Measurements from ENCODE around the gene EDN2.

DNA sequence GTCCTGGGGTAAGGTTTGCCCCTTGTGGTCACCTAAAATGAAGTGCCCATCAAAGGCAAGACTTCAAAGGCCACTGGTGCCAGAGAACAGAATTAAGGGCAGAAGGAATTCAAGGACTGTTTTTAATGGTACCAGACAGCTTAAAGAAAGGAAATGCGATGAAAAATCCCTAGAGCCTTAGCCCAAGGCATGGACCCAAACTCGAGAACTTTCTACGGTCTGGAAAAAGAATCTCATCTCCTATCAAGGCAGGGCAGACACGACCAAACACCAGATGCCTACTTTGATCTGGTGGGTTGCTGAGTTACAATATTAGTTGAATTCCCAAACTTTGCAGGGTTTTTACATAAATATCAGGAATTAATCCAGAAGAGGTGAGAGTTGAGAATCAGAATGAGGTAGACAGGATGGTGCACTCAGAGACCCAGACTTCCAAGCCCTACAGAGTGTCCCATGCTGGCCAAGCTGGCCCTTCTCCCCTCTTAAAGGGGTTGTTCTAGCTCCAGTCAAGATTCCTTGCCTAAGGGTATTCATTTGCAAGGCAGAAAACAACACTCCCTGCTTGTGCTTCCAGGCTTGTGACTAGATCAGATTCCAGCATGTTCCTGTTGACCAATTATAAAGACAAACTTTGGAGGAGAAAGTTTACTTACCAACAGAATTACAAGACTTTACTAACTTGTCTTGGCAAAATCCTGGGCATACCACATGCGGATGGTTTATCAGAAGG lies 48.0 kb downstream of the EDN2 start:
- TF ChIP-seq CTCF (IDR thresholded peaks at IDR 0.05 in 4 of 5, conservative IDR thresholded peaks at IDR 0.05 in 1 of 5), result no peak
- TF ChIP-seq POLR2A (IDR thresholded peaks at IDR 0.05), result no peak
